Measurements from ENCODE around the gene CDC42EP4.

DNA sequence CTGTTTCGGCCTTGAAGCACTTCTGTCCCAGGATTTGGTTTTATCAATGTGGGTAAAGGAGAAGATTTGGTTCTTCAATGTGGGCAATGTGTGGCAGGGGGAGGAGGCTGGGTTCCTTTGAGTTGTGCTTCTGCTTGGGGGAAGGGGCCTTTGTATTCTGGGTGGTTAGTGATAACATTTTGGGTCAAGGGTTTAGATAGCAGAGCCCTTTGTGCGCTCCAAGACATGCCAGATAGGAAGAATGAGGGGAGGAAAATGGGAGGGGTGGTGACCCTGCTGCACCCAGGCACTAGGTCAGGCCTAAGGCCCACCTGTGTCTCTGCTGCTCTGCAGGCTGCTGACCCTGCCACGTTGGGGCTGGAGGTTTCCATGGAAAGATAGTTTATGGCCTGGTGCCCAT, 40.0 kb upstream of the CDC42EP4 start:
- TF ChIP-seq, protein P1, sequence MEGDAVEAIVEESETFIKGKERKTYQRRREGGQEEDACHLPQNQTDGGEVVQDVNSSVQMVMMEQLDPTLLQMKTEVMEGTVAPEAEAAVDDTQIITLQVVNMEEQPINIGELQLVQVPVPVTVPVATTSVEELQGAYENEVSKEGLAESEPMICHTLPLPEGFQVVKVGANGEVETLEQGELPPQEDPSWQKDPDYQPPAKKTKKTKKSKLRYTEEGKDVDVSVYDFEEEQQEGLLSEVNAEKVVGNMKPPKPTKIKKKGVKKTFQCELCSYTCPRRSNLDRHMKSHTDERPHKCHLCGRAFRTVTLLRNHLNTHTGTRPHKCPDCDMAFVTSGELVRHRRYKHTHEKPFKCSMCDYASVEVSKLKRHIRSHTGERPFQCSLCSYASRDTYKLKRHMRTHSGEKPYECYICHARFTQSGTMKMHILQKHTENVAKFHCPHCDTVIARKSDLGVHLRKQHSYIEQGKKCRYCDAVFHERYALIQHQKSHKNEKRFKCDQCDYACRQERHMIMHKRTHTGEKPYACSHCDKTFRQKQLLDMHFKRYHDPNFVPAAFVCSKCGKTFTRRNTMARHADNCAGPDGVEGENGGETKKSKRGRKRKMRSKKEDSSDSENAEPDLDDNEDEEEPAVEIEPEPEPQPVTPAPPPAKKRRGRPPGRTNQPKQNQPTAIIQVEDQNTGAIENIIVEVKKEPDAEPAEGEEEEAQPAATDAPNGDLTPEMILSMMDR (conservative IDR thresholded peaks at IDR 0.05), result no peak
- no peak for TF ChIP-seq EZH2 (IDR thresholded peaks at IDR 0.05; ENCODE audit: low read depth)
